CD4-positive, alpha-beta T cell treated with Interferon alpha-2 for 1 hour (primary cell): ENCODE results near the gene UBL7.
"Not testable (repeated sequence)": the region's sequence is repeated elsewhere in the genome, so short reads cannot be mapped to it uniquely, and the experiment has no call there.

Source experiments
- DNase-seq, 2 donors: peaks; one replicate each; pipeline ENCODE4 v3.0.0-alpha.2; 2020 to 2022

The UBL7 gene

DNA sequence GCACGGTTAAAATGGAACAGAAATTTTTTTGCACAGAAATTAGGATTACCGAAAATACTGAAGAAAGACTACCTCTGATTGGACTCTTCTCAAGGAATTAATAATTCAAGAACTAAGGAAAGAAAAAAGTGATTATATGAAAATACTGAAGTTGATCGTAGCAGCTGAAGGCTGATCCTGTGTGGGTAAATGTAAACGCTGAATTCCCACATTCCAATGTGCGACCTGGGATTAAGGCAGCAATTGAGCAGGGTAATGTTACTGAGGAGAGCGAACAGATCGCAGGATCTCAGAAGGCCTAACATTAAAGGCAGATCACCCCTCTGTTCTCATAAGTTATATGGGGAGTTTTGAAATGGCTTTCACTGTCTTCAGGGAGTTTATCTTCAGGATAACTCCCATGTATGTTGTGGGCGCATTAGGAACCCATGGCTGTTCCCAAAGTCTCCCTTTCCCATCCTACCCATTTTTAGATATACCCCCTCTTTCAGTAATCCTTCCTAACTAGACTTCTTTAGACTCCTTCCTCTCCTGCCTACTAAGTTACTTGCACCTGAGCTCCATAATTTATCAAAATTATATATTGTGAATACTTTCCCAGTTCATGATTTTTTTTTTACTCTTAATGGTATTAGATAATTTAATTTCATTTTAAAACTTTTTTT is 1.0 kb upstream of the UBL7 start:
- no peak for DNase-seq

GRCh38 chr15:74460298-74460697 is 662 bp downstream of the UBL7 start:
- no peak for DNase-seq

GRCh38 chr15:74459798-74460197 is 1.2 kb downstream of the UBL7 start:
- not testable (repeated sequence) for DNase-seq

DNA sequence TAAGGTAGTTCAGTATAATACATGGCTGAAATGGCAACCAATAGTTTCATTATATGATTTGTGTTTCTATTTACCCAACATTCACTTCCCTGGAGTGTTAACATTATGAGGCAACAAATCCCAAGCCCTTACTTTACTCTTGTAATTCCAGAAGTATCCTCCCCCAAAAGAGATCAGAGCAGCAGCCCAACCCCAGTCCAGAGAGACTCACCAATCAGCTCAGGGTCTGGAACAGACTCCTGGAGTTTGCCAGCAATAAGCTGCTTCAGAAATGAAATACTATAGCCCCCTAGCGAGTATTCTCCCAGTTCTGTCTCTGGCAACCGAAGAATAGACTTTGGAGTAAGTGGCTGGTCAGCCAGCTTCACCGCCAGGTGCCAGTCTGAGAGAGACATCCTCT is 2.5 kb downstream of the UBL7 start:
- DNase-seq, result no peak

DNA sequence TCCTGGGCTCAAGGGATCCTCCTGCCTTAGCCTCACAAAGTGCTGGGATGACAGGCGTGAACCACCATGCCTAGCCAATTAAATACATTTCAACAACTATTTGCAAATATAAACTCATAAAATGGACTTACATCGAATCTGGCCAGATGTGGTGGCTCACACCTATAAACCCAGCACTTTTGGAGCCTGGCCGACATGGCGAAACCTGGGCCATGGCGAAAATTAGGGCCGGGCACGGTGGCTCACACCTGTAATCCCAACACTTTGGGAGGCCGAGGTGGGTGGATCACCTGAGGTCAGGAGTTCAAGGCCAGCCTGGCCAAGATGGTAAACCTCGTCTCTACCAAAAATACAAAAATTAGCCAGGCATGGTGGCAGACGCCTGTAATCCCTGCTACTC is 3.9 kb downstream of the UBL7 start:
- DNase-seq, result not testable (repeated sequence)

GRCh38 chr15:74454764-74455500 is 6.0 kb downstream of the UBL7 start:
- no peak for DNase-seq

- no peak for DNase-seq
Measured at GRCh38 chr15:74453925-74454763, 6.8 kb downstream of the UBL7 start.

- no peak for DNase-seq
Measured at GRCh38 chr15:74451861-74452835, 8.8 kb downstream of the UBL7 start.

DNA sequence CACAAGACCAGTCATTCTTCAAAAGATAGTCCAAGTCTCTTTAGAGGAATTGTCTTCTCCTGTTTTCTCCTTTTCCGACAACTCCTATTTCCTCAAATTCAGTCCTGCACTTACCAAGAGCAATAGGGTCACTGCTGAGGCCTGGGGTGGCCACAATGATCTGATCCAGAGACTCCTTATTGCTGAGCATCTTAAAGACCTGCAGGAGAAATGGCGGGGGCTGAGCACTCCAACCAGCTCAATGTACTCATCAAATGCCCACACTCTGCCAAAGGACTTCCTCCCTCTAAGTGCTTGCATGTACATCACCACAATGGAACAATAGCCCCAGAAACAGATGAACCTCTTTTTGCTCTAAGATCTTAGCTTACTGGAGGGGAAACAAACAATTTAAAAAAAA is 9.6 kb downstream of the UBL7 start:
- no peak for DNase-seq

DNA sequence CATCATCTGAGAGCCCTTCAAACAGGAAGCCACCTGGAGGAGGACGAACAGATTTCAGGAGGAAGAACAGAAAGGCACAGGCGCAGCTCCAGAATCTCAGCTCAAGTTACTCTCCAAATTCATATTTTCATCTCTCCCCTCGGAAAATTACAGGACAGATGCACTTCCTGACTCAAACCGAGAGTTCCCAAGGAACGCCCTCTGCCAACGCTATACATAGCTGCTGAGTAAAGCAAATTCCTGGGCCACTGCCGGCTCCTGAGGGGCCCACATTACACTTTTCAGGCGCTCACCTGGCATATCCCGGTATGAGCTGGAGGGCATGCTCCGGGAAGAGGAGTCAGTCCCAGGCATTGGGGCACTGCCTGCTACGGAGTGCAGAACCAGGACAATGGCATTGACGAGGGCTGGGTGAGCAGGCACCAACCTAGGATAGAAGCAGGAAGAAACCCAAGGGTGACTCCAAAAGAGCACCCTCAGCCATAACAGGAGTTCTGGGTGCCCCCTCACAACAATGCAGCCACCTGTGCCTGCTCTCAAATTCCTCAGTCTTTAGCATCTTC is 11.2 kb downstream of the UBL7 start:
- DNase-seq, result no peak

DNA sequence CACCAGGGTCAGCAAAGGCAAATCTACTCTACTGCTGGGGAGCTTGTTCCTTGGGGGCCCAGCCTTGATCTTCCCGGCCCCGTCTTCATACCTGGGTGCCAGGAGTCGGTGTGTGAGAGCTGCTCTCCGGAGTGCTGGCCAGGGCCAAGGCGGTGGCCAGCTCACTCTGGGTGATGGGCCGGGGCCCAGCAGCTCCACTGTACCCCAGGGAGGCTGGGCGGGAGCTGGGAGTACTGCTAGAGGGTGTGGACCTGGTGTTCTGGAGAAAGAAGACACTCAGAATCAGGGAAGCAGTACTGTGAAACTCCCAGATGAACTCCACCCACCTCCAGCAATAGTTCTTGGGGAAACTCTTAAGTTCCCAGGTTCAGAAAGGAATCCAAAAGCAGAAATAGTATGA is 11.9 kb downstream of the UBL7 start:
- no peak for DNase-seq

DNA sequence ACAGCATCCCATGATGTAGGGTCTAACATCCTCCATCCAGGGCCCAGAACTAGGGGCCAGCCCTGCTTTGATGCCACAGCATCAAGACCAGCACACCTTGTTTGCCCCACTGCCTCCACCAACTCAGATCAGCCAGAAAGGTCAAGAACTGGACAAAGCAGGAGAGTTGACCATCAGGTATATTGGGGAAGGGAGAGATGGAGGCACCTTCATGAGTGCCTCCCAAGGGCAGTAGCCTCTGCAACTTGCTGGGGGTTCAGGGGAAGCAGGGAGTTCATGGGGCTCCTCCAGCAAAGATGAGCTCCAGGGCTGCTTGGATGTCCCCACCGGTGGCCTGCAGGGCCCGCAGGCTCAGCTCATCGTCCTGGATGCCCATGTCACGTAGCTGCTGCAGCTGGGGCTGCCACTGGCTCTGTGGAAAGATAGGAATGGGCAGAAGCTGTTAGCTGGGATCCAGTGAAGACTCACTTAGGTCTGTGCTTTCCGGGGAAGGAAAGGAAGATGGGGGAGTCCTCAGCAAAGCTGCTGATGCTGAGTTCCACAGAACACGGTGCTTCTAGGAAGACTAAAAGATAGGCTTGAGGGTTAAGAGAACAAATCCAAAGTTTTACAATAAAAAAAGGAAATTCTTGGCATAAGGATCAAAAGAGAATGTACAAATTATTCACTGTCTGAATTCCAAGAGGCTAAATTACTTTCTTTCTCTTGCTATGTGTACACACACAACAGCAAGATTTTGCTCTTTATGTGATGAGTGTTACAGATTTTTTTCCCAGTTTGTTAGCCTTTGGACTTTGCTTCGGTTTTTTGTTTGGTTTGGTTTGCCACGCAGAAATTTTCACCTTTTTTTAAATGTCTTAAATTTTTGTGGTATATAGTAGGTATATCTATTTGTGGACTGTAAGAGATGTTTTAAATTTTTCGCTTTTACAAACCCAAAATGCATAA is 14.9 kb downstream of the UBL7 start:
- no peak for DNase-seq

- no peak for DNase-seq
Measured at GRCh38 chr15:74444106-74445062, 16.6 kb downstream of the UBL7 start.

DNA sequence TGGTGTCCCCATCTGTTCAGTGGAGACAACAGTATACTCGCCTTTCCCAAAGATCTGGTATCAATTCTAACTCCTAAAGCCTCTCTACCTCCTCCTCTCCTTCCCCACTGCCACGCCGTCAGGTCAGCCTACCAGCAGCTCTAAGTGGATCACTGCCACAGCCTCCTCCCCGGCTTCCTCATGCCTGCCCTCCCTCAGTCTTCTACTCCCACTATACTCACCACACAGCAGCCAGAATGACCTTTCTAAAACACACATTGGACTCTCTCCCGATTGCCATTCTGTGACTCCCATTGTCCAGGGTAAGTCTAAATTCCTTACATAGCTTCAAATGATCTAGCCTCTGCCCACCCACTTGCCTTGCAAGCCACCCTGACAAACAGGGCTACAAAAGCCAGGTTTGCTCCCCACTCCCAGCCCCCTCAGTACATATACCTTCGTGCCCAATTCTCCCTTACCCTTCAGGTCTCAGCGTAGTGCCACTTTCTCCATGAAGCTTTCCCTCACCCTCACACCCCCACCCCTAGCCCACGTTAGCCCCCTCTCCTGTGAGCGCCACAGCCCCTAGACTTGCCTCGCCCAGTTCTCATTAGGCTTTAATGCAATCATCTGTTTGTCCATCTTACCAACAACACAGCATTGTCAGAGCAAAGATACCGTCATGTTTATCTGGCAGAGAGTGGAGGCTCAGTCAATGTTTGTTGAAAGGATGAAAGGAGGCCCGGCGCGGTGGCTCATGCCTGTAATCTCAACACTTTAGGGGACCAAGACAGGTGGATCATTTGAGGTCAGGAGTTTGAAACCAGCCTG is 17.7 kb downstream of the UBL7 start:
- DNase-seq, result no peak

DNA sequence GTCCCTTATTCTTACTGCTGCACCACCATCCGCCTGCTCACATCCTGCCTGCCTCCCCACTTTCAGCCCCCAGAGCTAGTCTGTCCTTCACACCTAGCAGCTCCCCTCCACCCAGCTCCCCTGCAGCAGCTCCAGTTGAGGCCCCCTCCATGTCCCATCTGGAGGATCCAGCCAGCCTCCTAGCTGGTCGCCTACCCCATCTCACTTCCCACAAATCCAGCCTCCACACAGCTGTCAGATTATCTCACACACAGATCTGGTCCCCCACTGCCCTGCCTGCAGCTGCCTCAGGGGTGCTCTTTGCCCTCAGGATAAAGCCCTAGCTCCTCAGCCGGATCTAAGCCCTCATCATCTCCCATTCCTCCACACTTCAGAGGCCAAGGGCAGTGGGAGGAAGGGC is 18.4 kb downstream of the UBL7 start:
- no peak for DNase-seq

DNA sequence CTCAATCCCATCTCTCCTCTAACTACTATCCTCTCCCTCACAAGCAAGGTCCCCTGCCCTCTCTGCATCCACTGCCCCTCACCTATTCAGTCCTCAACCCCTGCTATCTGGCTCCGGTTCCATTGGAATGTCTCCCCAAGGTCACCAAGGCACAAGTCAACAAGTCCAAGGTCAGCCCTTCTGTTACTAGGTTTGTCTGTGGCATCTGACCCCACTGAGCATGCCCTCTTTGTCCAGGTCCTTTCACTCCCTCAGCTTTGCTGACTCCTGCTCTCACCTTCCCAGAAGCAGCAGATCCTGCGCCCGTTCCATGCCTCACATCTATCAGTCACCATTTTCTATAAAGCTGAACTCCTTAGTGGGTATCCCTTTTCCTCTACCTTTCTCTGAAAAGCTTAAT is 18.9 kb downstream of the UBL7 start:
- DNase-seq, result no peak

GRCh38 chr15:74441248-74441941 is 19.6 kb downstream of the UBL7 start:
- no peak for DNase-seq

- DNase-seq, result peak; percentile 77 to 81
Measured at GRCh38 chr15:74438721-74439316, 22.1 kb downstream of the UBL7 start.
